ENCODE measurements around the gene ACOX2. TPM values are rescaled to one million over a fixed set of nuclear protein-coding genes. Genes with fewer than 3 reads are reported as not detected.

ACOX2 gene
- total and polyA plus RNA-seq, 4 donors: 74.3 to 214 (median 141) TPM

GRCh38 chr3:58521917-58522631 lies 14.9 kb downstream of the ACOX2 start:
- WGBS: 37% methylated on average over 10 of the region's 10 CpGs
- Histone ChIP-seq H3K4me3 (ENCODE audit: low read depth in 1 of 3, low read length in 3 of 3) (no peak overlapping the region), H3K4me1 (ENCODE audit: control insufficient read depth in 4 of 4, insufficient read depth in 4 of 4, low read length in 3 of 4) (peaks cover 35 to 88% (median 77%) of the 10 kb centered on the region in 4 donors), H3K27me3 (ENCODE audit: control insufficient read depth in 4 of 4, insufficient read depth in 4 of 4, low read length in 3 of 4) (no peaks in the 10 kb centered on the region), H3K27ac (ENCODE audit: low read depth in 1 of 2, low read length in 2 of 2) (peak overlapping the region; percentile 95), H3K9me3 (ENCODE audit: control insufficient read depth in 4 of 4, low read length in 3 of 4) (no peaks in the 10 kb centered on the region), H3K9ac (ENCODE audit: low read depth in 1 of 2, low read length in 2 of 2) (peak overlapping the region in 1 of 2 donors; percentile 9), H3K36me3 (ENCODE audit: control insufficient read depth in 4 of 4, insufficient read depth in 3 of 4, low read depth in 1 of 4, low read length in 3 of 4) (peaks cover 0 to 29% (median 8%) of the 10 kb centered on the region in 4 donors)
- no peak for DNase-seq (ENCODE audit: low spot score)
- TF ChIP-seq SP1 (IDR thresholded peaks at IDR 0.05) (peak; percentile 28), JUND (IDR thresholded peaks at IDR 0.05) (peak in 1 of 2 donors; percentile 41), RXRA (IDR thresholded peaks at IDR 0.05) (peak in 1 of 2 donors; percentile 29), YY1 (IDR thresholded peaks at IDR 0.05) (peak; percentile 93), REST (IDR thresholded peaks at IDR 0.05) (peak; percentile 10), MAX (IDR thresholded peaks at IDR 0.05) (peak; percentile 70), ATF3 (IDR thresholded peaks at IDR 0.05) (peak; percentile 78), TAF1 (conservative IDR thresholded peaks at IDR 0.05) (no peak), CTCF (IDR thresholded peaks at IDR 0.05; ENCODE audit: low read depth, low read length, missing input control) (no peak)

GRCh38 chr3:58521336-58521670 lies 15.7 kb downstream of the ACOX2 start:
- Histone ChIP-seq H3K27me3 (ENCODE audit: control insufficient read depth in 4 of 4, insufficient read depth in 4 of 4, low read length in 3 of 4) (no peaks in the 10 kb centered on the region), H3K9me3 (ENCODE audit: control insufficient read depth in 4 of 4, low read length in 3 of 4) (no peaks in the 10 kb centered on the region), H3K4me3 (ENCODE audit: low read depth in 1 of 3, low read length in 3 of 3) (no peak overlapping the region), H3K4me1 (ENCODE audit: control insufficient read depth in 4 of 4, insufficient read depth in 4 of 4, low read length in 3 of 4) (peaks cover 33 to 80% (median 70%) of the 10 kb centered on the region in 4 donors), H3K9ac (ENCODE audit: low read depth in 1 of 2, low read length in 2 of 2) (no peak overlapping the region), H3K36me3 (ENCODE audit: control insufficient read depth in 4 of 4, insufficient read depth in 3 of 4, low read depth in 1 of 4, low read length in 3 of 4) (peaks cover 0 to 34% (median 10%) of the 10 kb centered on the region in 4 donors), H3K27ac (ENCODE audit: low read depth in 1 of 2, low read length in 2 of 2) (peak overlapping the region; percentile 95)
- 82% methylated on average over 3 of the region's 3 CpGs for WGBS
- TF ChIP-seq MAX (IDR thresholded peaks at IDR 0.05) (no peak), EGR1 (IDR thresholded peaks at IDR 0.05; ENCODE audit: low read depth in 2 of 2) (no peak), HNF4A (conservative IDR thresholded peaks at IDR 0.05) (no peak), FOXA2 (IDR thresholded peaks at IDR 0.05) (no peak), YY1 (IDR thresholded peaks at IDR 0.05) (no peak), RAD21 (IDR thresholded peaks at IDR 0.05) (no peak), HNF4G (IDR thresholded peaks at IDR 0.05) (no peak), GABPA (IDR thresholded peaks at IDR 0.05 in 1 of 2, conservative IDR thresholded peaks at IDR 0.05 in 1 of 2) (no peak), REST (IDR thresholded peaks at IDR 0.05) (no peak), JUND (IDR thresholded peaks at IDR 0.05) (no peak), ZBTB33 (IDR thresholded peaks at IDR 0.05) (no peak)
- DNase-seq (ENCODE audit: low spot score): no peak
